ENCODE data around the gene MGRN1. TPM values are rescaled to one million over a fixed set of nuclear protein-coding genes. Genes with fewer than 3 reads are reported as not detected.

MGRN1 gene
- total RNA-seq, 1 donor from 2014 or later, result 113 TPM

DNA sequence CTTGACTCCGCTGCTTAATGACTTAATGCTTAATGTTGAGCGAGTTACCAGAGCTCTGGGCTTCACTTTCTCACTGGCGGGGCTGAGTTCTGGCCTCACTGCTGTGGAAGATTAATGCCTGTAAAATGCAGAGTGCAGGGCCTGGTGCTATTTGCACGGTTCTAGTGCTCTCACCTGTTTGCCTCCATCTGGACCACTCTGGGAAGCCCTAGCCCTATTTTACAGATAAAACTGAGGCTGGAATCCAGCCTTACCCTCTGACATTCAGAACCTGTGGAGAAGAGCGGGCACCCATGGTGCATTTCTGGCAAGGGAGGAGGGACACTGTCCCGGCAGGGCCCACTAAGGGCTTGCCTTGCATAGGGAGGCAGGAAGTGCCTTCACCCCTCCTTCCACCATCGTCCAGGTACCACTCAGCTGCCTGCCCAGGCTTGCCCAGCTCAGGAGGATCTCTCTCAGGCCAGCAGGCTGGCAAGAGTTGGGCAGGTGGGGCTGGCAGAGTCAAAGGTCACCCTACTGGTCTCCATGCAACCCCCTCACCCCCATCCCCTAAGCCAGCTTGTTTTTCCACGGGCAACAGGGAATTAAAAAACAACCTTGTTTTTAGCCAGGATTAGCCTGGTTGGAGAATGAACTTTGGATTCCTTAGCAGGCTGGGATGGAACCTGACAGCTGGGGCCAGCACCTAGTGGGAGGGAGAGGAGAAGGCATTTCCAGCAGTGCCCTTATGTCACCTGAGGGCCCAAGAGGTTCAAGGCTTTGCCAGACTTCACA lies 5.8 kb upstream of the MGRN1 start:
- intact Hi-C loops (cut with micrococcal nuclease), result loop anchor here (10.0 kb wide), 1 partner anchor 1004 kb away; the partner anchor contains the start of gene SLX4

DNA sequence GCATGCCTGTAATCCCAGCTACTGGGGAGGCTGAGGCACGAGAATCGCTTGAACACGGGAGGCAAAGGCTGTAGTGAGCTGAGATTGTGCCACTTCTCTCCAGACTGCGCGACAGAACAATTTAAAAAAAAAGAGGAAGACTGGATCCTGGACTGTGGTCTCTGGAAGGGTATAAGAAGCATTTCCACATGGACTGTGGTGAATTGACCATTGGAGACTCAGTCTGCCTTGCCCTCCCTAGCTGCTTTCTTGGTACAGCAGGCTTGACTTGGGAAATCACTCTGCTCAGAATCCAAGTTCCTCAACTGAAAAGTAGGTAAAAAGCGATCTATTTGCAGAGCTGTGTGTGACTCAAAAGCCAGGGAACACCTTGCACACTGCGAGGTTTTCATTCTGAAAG lies 1.0 kb upstream of the MGRN1 start:
- intact Hi-C loops (cut with micrococcal nuclease), result no loop called here

DNA sequence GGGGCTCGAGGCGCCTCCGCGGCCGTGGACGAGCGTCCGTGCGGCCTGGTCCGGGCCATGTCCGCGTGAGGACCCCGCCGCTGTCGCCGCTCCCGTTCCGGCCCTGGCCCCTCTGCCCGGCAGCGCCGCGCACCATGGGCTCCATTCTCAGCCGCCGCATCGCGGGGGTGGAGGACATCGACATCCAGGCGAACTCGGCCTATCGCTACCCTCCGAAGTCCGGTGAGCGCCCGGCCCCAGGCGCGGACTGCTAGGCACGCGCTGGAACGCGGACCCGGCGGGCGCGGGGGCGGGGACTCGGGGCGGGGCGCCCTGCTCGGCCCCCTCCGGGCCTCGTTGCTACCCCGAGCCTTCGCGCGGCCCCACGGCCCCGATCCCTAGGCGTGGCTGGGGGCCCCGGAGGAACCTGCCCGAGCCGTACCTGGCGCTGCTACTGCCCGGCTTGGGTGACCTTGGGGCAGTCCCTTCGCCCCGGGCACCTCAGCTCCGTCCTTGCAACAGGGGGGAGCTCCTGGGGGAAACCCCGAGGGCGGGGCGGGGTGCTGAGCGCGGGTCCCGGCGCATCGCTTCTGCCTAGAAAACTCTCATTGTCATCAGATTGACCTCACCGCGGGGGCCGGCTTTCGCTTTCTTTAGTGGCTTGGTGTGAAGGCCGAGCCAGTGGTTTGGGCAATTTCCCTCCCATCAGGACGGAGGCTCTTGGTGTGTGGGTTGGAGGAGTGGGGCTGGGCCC lies 367 bp downstream of the MGRN1 start:
- intact Hi-C loops (cut with micrococcal nuclease), result loop anchor here (1.0 to 2.0 kb wide), 14 partner anchors 9 to 334 kb away; partner anchors contain the start of genes ANKS3, CDIP1, DNAAF8 and DNAJA3

DNA sequence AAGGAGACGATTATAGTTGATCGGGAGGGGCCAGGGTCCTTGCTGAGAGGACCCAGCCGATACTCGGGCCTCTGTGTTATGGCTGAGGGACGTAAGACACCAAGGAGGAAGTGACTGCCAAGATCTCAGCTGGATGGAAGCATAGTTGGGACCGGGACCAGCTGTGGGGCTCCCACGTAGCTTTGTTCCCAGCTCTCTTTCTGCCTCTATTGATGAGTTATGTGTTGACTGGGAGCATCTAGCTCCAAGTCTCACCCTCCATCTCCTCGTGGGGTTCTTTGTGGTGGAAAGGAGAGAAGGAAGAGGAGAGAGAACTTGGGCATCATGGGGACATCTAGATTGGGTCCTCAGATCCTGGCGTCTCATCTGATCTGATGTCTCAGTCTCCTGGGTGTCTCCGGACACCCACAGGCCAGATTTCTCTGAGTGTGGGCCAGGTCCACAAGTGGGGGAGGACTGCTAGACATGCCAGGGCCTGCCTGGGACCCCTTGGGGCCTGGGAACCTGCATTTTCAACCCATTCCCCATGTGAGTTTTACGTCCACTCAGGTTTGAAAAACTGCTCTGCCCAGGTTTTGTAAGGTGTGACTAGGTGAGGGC lies 1.0 kb downstream of the MGRN1 start:
- intact Hi-C loops (cut with micrococcal nuclease), result loop anchor here (2.0 kb wide), 7 partner anchors 39 to 333 kb away; partner anchors contain the start of genes ANKS3, CDIP1, DNAAF8 and GLYR1

DNA sequence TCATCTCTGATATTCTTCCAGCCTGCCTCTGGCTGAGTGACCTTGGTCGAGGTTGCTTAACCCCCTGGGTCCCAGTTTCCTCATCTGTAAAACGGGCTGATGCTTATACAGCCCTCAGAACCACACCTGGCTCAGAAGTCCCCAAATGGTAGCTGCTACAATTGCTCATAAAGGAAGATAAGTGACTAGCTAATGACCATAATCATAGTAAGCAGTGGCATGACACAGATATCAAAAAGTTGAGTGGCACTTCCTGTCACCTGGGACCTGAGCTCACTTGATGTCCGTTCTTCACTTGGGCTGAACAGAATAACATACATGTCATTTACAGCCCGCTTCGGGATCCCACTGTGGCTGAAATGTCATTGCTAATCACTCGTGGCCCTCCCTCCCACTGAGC lies 1.8 kb downstream of the MGRN1 start:
- intact Hi-C loops (cut with micrococcal nuclease), result no loop called here

- intact Hi-C loops (cut with micrococcal nuclease), result no loop called here
Observed at GRCh38 chr16:4628283-4628682, 3.7 kb downstream of the MGRN1 start.

- intact Hi-C loops (cut with micrococcal nuclease), result no loop called here
Observed at GRCh38 chr16:4631444-4631843, 6.8 kb downstream of the MGRN1 start.

GRCh38 chr16:4633910-4634635 lies 9.4 kb downstream of the MGRN1 start:
- intact Hi-C loops (cut with micrococcal nuclease), result no loop called here

GRCh38 chr16:4634768-4635167 lies 10.1 kb downstream of the MGRN1 start:
- intact Hi-C loops (cut with micrococcal nuclease), result no loop called here

DNA sequence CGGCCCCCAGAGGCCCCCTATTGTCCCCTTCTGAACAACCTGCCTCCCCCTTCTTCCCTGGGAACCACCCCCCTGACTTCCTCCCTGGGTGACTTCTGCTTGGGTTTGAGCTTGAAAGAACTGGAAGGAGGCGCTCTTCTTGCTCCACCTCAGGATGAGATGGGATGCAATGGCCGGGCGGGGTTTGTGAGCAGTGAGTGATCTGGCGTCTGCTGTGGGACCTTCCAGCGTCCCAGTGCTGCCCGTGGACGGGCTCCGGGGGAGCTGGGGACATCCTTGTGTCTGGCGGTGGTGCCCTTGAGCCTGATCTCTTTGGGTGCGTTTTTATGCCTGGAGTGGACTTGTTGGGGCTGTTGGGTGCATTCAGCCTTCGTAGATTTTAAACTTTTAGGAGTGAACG lies 11.6 kb downstream of the MGRN1 start:
- intact Hi-C loops (cut with micrococcal nuclease), result no loop called here

- intact Hi-C loops (cut with micrococcal nuclease), result no loop called here
Observed at GRCh38 chr16:4637501-4638166, 13.0 kb downstream of the MGRN1 start.

- intact Hi-C loops (cut with micrococcal nuclease), result no loop called here
Observed at GRCh38 chr16:4639899-4640509, 15.4 kb downstream of the MGRN1 start.

DNA sequence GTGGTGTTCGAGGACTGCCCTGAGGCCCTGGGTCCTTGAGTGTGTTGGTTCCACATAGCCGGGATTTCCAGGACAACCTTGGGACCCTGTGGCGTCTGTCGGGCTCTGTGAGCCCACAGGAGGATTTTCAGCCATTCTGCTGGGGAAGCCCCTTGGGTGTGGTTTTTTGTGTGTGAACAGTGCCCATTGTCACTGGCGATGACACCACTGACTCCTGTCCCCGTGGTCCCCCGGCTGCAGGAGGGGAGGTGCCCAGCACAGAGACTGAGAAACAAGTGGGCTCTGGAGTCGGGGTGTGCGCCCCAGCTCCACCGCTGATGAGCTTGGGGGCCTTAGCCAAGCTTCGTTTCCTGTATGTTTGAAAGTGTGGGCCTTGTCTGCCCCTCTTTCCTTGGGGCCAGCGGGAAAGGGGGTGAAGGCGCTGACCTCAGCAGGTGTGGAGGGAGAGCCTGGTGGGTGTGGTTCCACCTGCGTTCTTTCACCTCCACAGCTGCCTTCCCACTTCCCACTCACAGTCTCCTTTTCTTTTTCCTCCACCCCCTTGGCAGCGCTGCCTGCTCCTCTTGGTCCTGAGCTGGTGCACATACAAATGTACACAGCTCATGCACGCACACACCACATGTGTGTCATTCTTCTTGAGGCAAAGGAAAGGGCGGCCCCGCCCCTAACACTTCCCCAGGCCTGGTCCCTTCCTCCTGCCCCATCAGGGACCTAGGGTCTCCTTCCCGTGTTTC lies 16.1 kb downstream of the MGRN1 start:
- intact Hi-C loops (cut with micrococcal nuclease), result no loop called here

- intact Hi-C loops (cut with micrococcal nuclease), result no loop called here
Observed at GRCh38 chr16:4641306-4641687, 16.7 kb downstream of the MGRN1 start.

GRCh38 chr16:4641895-4642294 lies 17.3 kb downstream of the MGRN1 start:
- intact Hi-C loops (cut with micrococcal nuclease), result no loop called here

- intact Hi-C loops (cut with micrococcal nuclease), result no loop called here
Observed at GRCh38 chr16:4646773-4647643, 22.4 kb downstream of the MGRN1 start.

- intact Hi-C loops (cut with micrococcal nuclease), result no loop called here
Observed at GRCh38 chr16:4647644-4647980, 23.0 kb downstream of the MGRN1 start.

DNA sequence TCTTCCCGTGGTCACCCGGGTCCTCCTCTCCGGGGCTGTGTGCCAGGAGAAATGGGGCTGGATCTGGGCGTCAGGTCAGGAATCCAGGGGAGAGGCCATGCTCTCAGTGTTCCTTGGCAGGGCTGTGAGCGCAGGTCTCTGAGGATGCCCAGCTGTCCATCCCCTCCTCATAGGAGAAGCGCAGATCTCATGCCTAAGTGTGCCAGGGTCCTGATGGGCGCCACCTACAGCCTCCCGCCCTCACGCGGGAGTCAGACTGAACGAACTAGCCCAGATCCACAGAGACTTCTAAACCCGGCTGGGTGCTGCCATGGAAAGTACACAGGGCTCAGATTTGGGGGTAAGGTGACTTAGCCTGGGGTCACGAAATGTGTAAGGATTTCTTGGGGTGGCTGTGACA lies 24.3 kb downstream of the MGRN1 start:
- intact Hi-C loops (cut with micrococcal nuclease), result no loop called here

Measured in T-helper 1 cell treated with Interleukin-12 subunit alpha and Interleukin-12 subunit beta and Interleukin-4 antibody, amounts not matched to agents 30 ng/mL and 1 ng/mL, for 36 hours (primary cell).